Neural crest cell (in vitro differentiated cells): ENCODE results near the gene GBE1. TPM values are rescaled to one million over a fixed set of nuclear protein-coding genes. Genes with fewer than 3 reads are reported as not detected.

ENCODE experiments used
- DNase-seq: peaks from one replicate; pipeline ENCODE4 v3.0.0; 2021; ENCODE audit warnings: low read depth, mixed read lengths, low spot score
- H3K27ac Mint-ChIP-seq: one replicate; pipeline ENCODE4 v1.8.0; 2021; ENCODE audit warnings: mild to moderate bottlenecking, mixed read lengths; ENCODE audit not compliant: unreplicated experiment
- H3K27me3 Mint-ChIP-seq: 2 replicates; pipeline ENCODE4 v1.8.0; 2021; ENCODE audit warnings: low read depth, mild to moderate bottlenecking, mixed read lengths
- H3K36me3 Mint-ChIP-seq: 2 replicates; pipeline ENCODE4 v1.8.0; 2021; ENCODE audit warnings: low read depth, mild to moderate bottlenecking, mixed read lengths
- H3K4me1 Mint-ChIP-seq: 2 replicates; pipeline ENCODE4 v1.8.0; 2021; ENCODE audit warnings: mixed read lengths
- H3K4me3 Mint-ChIP-seq: one replicate; pipeline ENCODE4 v1.8.0; 2021; ENCODE audit warnings: mild to moderate bottlenecking, mixed read lengths
- H3K9me3 Mint-ChIP-seq: 2 replicates; pipeline ENCODE4 v1.8.0; 2021; ENCODE audit warnings: mixed read lengths
- total RNA-seq: library from RNA; stranded (reverse); gene quantifications from 2 replicates; pipeline ENCODE4 v1.2.1, GENCODE V29; 2021
- TF ChIP-seq, protein P1 (sequence below): fragments of 200-600 bp; sonication (generic); conservative IDR thresholded peaks from 2 replicates; pipeline ENCODE4 v1.5.0; 2021; ENCODE audit warnings: antibody characterized with exemption, mild to moderate bottlenecking

The GBE1 gene
- total RNA-seq, 1 donor from 2014 or later: 16.8 TPM

DNA sequence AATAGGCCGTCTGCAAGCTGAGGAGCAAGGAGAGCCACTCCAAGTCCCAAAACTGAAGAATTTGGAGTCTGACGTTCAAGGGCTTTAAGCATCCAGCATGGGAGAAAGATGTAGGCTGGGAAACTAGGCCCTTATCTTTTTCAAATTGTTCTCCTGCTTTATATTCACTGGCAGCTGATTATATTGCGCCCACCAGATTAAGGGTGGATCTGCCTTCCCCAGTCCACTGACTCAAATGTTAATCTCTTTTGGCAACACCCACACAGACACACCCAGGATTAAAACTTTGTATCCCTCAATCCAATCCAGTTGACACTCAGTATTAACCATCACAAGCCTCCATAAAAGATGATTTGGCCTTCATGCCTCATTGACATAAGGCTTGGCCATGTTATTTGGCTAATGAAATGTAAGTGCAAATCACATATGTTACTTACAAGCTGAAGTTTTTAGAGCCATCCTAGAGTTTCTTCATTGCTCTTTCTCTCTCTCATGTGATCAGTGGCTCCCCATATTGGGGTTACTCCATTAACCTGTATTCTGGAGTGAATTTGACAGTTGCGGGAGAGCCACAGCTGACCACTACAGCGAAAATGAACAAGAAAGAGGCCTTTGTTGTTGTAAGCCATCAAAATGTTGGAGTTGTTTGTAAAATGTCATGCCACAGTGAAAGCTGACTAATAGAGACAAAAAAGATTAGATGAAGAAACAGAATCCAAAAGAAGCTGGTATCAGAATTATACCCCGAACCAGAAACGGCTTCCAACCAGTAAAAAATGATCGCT lies 61.7 kb downstream of the GBE1 start:
- Mint-ChIP-seq H3K27ac (no peak overlapping the region), H3K4me1 (no peaks in the 10 kb centered on the region), H3K4me3 (no peak overlapping the region), H3K9me3 (no peaks in the 10 kb centered on the region), H3K27me3 (no peaks in the 10 kb centered on the region), H3K36me3 (no peaks in the 10 kb centered on the region)
- TF ChIP-seq, protein P1, sequence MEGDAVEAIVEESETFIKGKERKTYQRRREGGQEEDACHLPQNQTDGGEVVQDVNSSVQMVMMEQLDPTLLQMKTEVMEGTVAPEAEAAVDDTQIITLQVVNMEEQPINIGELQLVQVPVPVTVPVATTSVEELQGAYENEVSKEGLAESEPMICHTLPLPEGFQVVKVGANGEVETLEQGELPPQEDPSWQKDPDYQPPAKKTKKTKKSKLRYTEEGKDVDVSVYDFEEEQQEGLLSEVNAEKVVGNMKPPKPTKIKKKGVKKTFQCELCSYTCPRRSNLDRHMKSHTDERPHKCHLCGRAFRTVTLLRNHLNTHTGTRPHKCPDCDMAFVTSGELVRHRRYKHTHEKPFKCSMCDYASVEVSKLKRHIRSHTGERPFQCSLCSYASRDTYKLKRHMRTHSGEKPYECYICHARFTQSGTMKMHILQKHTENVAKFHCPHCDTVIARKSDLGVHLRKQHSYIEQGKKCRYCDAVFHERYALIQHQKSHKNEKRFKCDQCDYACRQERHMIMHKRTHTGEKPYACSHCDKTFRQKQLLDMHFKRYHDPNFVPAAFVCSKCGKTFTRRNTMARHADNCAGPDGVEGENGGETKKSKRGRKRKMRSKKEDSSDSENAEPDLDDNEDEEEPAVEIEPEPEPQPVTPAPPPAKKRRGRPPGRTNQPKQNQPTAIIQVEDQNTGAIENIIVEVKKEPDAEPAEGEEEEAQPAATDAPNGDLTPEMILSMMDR: no peak
- no peak for DNase-seq

DNA sequence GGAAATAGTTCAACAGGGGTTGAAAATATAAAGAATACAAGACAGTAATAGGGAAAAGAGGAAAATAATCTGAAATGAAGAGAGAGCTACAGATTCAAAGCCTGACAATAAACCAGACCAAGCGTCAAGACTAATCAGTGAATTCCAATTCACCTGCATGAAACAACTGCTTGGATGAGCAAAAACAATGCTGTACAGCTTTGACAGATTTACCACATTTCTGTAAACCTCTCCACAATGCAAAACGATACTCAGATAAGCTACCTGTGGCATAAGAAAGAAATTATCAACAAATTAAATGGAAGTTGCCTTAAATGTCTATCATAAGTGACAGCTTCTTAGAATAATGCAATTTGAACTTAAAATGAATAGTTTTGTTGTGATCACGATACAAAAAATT lies 65.4 kb downstream of the GBE1 start:
- TF ChIP-seq, protein P1: no peak
- no peak for DNase-seq
- H3K4me3 Mint-ChIP-seq: no peak overlapping the region
- H3K27me3 Mint-ChIP-seq: no peaks in the 10 kb centered on the region
- no peak overlapping the region for H3K27ac Mint-ChIP-seq
- no peaks in the 10 kb centered on the region for H3K4me1 Mint-ChIP-seq
- H3K9me3 Mint-ChIP-seq: no peaks in the 10 kb centered on the region
- H3K36me3 Mint-ChIP-seq: no peaks in the 10 kb centered on the region

DNA sequence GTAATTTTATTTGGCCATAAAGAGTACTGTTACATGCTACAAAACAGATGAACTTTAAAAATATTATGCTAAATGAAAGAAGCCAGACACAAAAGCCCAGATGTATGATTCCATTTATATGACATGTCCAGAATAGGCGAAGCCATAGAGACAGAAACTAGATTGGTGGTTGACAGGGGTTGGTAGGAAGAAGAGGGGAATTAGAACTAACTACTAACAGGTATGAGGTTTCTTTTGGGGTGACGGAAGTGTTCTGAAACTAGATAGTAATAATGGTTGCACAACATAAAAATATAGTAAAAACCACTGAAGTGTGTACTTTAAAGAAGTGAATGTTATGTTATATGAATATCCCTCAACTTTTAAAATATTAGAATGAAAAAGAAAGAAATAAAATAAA lies 66.1 kb downstream of the GBE1 start:
- Mint-ChIP-seq H3K9me3 (no peaks in the 10 kb centered on the region), H3K27ac (no peak overlapping the region), H3K4me1 (no peaks in the 10 kb centered on the region), H3K36me3 (no peaks in the 10 kb centered on the region), H3K4me3 (no peak overlapping the region), H3K27me3 (no peaks in the 10 kb centered on the region)
- no peak for DNase-seq
- TF ChIP-seq, protein P1: no peak

DNA sequence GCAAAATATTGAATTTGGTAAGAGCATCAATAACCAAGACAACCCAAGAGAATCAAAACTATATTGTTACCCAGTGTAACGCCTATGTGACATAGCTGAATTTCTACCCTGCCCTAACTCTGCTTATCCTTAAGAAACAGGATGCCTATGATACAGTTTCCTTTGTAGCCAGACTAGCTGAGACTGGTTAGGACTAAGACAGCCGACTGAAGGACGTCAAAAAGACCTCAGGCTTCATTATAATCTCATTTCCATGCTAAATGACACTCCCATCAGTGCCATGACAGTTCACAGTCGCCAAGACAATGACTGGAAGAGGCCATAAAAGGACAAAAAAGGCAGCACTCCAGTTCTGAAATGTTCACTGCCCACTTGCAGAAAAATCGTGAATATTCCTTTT lies 66.8 kb downstream of the GBE1 start:
- Mint-ChIP-seq H3K36me3 (peaks cover 3% of the 10 kb centered on the region), H3K4me3 (no peak overlapping the region), H3K4me1 (no peaks in the 10 kb centered on the region), H3K27me3 (no peaks in the 10 kb centered on the region), H3K9me3 (no peaks in the 10 kb centered on the region), H3K27ac (no peak overlapping the region)
- no peak for DNase-seq
- TF ChIP-seq, protein P1: no peak

DNA sequence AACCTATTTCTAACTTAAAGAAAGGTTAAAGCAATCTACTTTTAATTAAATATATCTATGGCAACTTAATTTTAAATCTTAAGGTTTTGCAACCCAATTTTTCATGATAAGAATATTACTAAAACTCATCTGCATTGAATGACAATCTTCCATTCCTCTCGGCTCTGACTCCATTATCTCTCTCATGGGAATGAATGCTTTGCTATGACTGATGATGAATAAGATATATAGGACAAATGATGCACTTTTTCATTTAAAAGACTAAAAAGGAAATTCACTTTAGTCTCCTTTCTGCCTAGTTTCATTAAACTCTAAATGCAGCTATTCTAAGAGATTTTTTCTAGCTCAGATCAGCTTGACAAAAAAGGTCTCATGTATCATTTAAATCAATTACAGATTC lies 68.7 kb downstream of the GBE1 start:
- H3K9me3 Mint-ChIP-seq: peaks cover 2% of the 10 kb centered on the region
- H3K27me3 Mint-ChIP-seq: no peaks in the 10 kb centered on the region
- peaks cover 3% of the 10 kb centered on the region for H3K36me3 Mint-ChIP-seq

More for the DNA sequence above, 68.7 kb downstream of the GBE1 start:
- no peak for DNase-seq
- no peaks in the 10 kb centered on the region for H3K4me1 Mint-ChIP-seq
- TF ChIP-seq, protein P1: no peak
- H3K27ac Mint-ChIP-seq: no peak overlapping the region
- no peak overlapping the region for H3K4me3 Mint-ChIP-seq
